Left renal cortex interstitium (tissue), 4 donors: ENCODE data around the gene EPHA10. TPM values are rescaled to one million over a fixed set of nuclear protein-coding genes. Genes with fewer than 3 reads are reported as not detected.
"Not testable (repeated sequence)": the region's sequence is repeated elsewhere in the genome, so short reads cannot be mapped to it uniquely, and the experiment has no call there.

Experiments used
- DNase-seq, 4 donors: peaks; one replicate each; pipeline ENCODE4 v3.0.0-alpha.2; 2013; ENCODE audit warnings: low read depth in 4 of 4, low spot score in 2 of 4, missing footprints in 1 of 4
- polyA plus RNA-seq, 4 donors: library from polyadenylated mRNA; unstranded; fragments of 120-200 nt; gene quantifications; one replicate each; pipeline ENCODE4 v1.2.1, GENCODE V29; 2013; ENCODE audit not compliant: insufficient read length in 4 of 4

EPHA10 gene
- polyA plus RNA-seq, 4 donors = 0.07 to 0.37 (median 0.19) TPM

- no peak for DNase-seq
Measured at GRCh38 chr1:37776946-37777516, 12.1 kb upstream of the EPHA10 start.

GRCh38 chr1:37771440-37771839 is 6.5 kb upstream of the EPHA10 start:
- not testable (repeated sequence) for DNase-seq

GRCh38 chr1:37767488-37767887 is 2.6 kb upstream of the EPHA10 start:
- DNase-seq = no peak

- no peak for DNase-seq
Measured at GRCh38 chr1:37765916-37766664, 1.2 kb upstream of the EPHA10 start.

GRCh38 chr1:37764414-37764825 is 500 bp downstream of the EPHA10 start:
- peak; percentile 15 to 65 (median 52) for DNase-seq

- no peak for DNase-seq
Measured at GRCh38 chr1:37763791-37764413, 1.0 kb downstream of the EPHA10 start.

GRCh38 chr1:37762516-37762915 is 2.4 kb downstream of the EPHA10 start:
- no peak for DNase-seq

- no peak for DNase-seq
Measured at GRCh38 chr1:37761416-37762095, 3.4 kb downstream of the EPHA10 start.

GRCh38 chr1:37759451-37759850 is 5.5 kb downstream of the EPHA10 start:
- DNase-seq = no peak

GRCh38 chr1:37755951-37756560 is 8.9 kb downstream of the EPHA10 start:
- no peak for DNase-seq

GRCh38 chr1:37755290-37755689 is 9.6 kb downstream of the EPHA10 start:
- DNase-seq = no peak

- DNase-seq = no peak
Measured at GRCh38 chr1:37753473-37754321, 11.2 kb downstream of the EPHA10 start.

GRCh38 chr1:37752583-37753471 is 12.1 kb downstream of the EPHA10 start:
- peak in 1 of 4 donors; percentile 6 for DNase-seq

GRCh38 chr1:37752213-37752582 is 12.7 kb downstream of the EPHA10 start:
- no peak for DNase-seq

- no peak for DNase-seq
Measured at GRCh38 chr1:37748565-37748964, 16.4 kb downstream of the EPHA10 start.

- no peak for DNase-seq
Measured at GRCh38 chr1:37746806-37747205, 18.1 kb downstream of the EPHA10 start.

- DNase-seq = no peak
Measured at GRCh38 chr1:37741662-37742061, 23.3 kb downstream of the EPHA10 start.

GRCh38 chr1:37741130-37741529 is 23.8 kb downstream of the EPHA10 start:
- no peak for DNase-seq

- no peak for DNase-seq
Measured at GRCh38 chr1:37739222-37739621, 25.7 kb downstream of the EPHA10 start.
